ENCODE results near the gene ONECUT3.

ONECUT3 gene

GRCh38 chr19:1746401-1747284, 6.7 kb upstream of the ONECUT3 start:
- no peak for TF ChIP-seq CTCF (IDR thresholded peaks at IDR 0.05; ENCODE audit: extremely low read depth, insufficient read depth, missing control alignments)
- peak; percentile 56 for DNase-seq (ENCODE audit: low spot score)
- in situ Hi-C loops (cut with MboI; ENCODE audit: low pct_unique_long_range_greater_than_20kb, low sequenced_read_pairs, unreplicated experiment), result no loop called here

- no peak for TF ChIP-seq CTCF (IDR thresholded peaks at IDR 0.05; ENCODE audit: extremely low read depth, insufficient read depth, missing control alignments)
- DNase-seq (ENCODE audit: low spot score), result peak; percentile 83
- in situ Hi-C loops (cut with MboI; ENCODE audit: low pct_unique_long_range_greater_than_20kb, low sequenced_read_pairs, unreplicated experiment), result no loop called here
These were observed 5.8 kb upstream of the ONECUT3 start for GRCh38 chr19:1747285-1748114.

- peak; percentile 78 for DNase-seq (ENCODE audit: low spot score)
- in situ Hi-C loops (cut with MboI; ENCODE audit: low pct_unique_long_range_greater_than_20kb, low sequenced_read_pairs, unreplicated experiment), result no loop called here
- no peak for TF ChIP-seq CTCF (IDR thresholded peaks at IDR 0.05; ENCODE audit: extremely low read depth, insufficient read depth, missing control alignments)
These were observed 5.0 kb upstream of the ONECUT3 start for GRCh38 chr19:1748115-1748872.

- no peak for DNase-seq (ENCODE audit: low spot score)
- in situ Hi-C loops (cut with MboI; ENCODE audit: low pct_unique_long_range_greater_than_20kb, low sequenced_read_pairs, unreplicated experiment), result no loop called here
- no peak for TF ChIP-seq CTCF (IDR thresholded peaks at IDR 0.05; ENCODE audit: extremely low read depth, insufficient read depth, missing control alignments)
These were observed 4.4 kb upstream of the ONECUT3 start for GRCh38 chr19:1748873-1749341.

- in situ Hi-C loops (cut with MboI; ENCODE audit: low pct_unique_long_range_greater_than_20kb, low sequenced_read_pairs, unreplicated experiment), result no loop called here
- no peak for TF ChIP-seq CTCF (IDR thresholded peaks at IDR 0.05; ENCODE audit: extremely low read depth, insufficient read depth, missing control alignments)
- no peak for DNase-seq (ENCODE audit: low spot score)
These were observed 3.6 kb upstream of the ONECUT3 start for GRCh38 chr19:1749373-1750342.
